ENCODE results near the gene MRPS27. TPM values are rescaled to one million over a fixed set of nuclear protein-coding genes. Genes with fewer than 3 reads are reported as not detected.

MRPS27 gene
- total and polyA plus RNA-seq, 9 of the 15 experiments (the other 6 are each of a cell fraction or from before 2014, with no cell fraction given) = 73.6 to 144 (median 106) TPM

DNA sequence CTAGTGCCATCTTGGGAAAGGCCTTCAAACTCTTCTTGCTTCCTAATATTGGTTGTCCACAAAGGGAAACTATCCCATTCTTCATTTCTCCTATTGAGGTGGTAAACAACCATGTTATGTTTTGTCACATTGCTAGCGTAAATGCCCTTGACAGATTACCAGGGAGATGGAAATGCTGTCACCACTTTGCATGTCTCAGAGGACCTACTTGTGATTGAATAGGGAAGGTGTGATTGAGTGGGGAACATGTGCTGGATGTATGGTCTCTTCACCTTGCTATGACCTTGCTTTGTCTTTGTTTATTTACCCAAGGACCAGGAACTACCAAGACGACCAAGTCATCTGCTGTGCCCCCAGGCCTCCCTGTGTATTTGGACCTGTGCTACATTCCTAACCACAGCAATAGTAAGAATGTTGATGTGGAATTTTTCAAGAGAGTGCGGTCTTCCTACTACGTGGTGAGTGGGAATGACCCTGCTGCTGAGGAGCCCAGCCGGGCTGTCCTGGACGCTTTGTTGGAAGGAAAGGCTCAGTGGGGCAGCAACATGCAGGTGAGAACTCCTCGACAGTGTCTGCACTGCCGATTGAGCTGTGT, 116.7 kb downstream of the MRPS27 start:
- no peaks in the 10 kb centered on the region for H4K20me1 ChIP-seq (replicated peaks; ENCODE audit: control insufficient read depth, insufficient read depth, low read length)
- FAIRE-seq (no peak), ATAC-seq (no peak), DNase-seq (ENCODE audit: extremely low read depth in 1 of 4, low spot score in 3 of 4) (no peak)
- no peak overlapping the region for H3K9ac ChIP-seq (ENCODE audit: insufficient read depth in 1 of 2, low read depth in 2 of 2, low read length in 2 of 2)
- BruUV-seq (replicated peaks) = no TSS peak
- no peak overlapping the region for H2AFZ ChIP-seq (ENCODE audit: low read depth, low read length)
- no peaks in the 10 kb centered on the region for H3K79me2 ChIP-seq (ENCODE audit: control insufficient read depth, insufficient read depth, low read length)
- H3K9me3 ChIP-seq (replicated peaks; ENCODE audit: control insufficient read depth, insufficient read depth, low read depth, low read length) = no peaks in the 10 kb centered on the region
- H3K4me2 ChIP-seq (ENCODE audit: insufficient read depth, low read length) = no peak overlapping the region
- ChIA-PET CTCF (ENCODE audit: low intra/inter-chr PET ratio) (no interaction called here), POLR2A (no interaction called here)
- intact Hi-C loops (cut with micrococcal nuclease) (no loop called here), in situ Hi-C loops (cut with MboI) (no loop called here)
- H3K4me1 ChIP-seq (replicated peaks in 1 of 2; ENCODE audit: control insufficient read depth in 2 of 2, insufficient read depth in 2 of 2, low read length in 2 of 2) = 0 out of 5 replicates have a peak, but pooled peaks cover 0 to 2% of the 10 kb centered on the region in 2 experiments
- H3K27ac ChIP-seq (ENCODE audit: extremely low read depth, low read depth, low read length) = no peak overlapping the region
- H3K9me1 ChIP-seq (ENCODE audit: control insufficient read depth, insufficient read depth, low read length) = peaks cover 3% of the 10 kb centered on the region
- 90% methylated on average over 8 of the region's 8 CpGs for WGBS (ENCODE audit: insufficient coverage, low coverage, missing lambda C conversion rate)
- H3K4me3 ChIP-seq = no peak overlapping the region
- H3K36me3 ChIP-seq (ENCODE audit: control insufficient read depth, insufficient read depth, low read length) = peaks cover 83% of the 10 kb centered on the region
- H3K27me3 ChIP-seq (ENCODE audit: control insufficient read depth in 2 of 2, insufficient read depth in 2 of 2, low read length in 2 of 2) = no peaks in the 10 kb centered on the region
- no peak for TF ChIP-seq CBX1 (IDR thresholded peaks at IDR 0.05; ENCODE audit: low read depth)
- TF ChIP-seq, protein P1, sequence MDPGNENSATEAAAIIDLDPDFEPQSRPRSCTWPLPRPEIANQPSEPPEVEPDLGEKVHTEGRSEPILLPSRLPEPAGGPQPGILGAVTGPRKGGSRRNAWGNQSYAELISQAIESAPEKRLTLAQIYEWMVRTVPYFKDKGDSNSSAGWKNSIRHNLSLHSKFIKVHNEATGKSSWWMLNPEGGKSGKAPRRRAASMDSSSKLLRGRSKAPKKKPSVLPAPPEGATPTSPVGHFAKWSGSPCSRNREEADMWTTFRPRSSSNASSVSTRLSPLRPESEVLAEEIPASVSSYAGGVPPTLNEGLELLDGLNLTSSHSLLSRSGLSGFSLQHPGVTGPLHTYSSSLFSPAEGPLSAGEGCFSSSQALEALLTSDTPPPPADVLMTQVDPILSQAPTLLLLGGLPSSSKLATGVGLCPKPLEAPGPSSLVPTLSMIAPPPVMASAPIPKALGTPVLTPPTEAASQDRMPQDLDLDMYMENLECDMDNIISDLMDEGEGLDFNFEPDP (CRISPR knock-in tag; IDR thresholded peaks at IDR 0.05) = no peak
- no peak for TF ChIP-seq ZNF668 (CRISPR knock-in tag; IDR thresholded peaks at IDR 0.05)
- TF ChIP-seq PPARD (CRISPR knock-in tag; IDR thresholded peaks at IDR 0.05) = no peak
- TF ChIP-seq POLR2A (conservative IDR thresholded peaks at IDR 0.05) = no peak
- TF ChIP-seq ZNF75A (CRISPR knock-in tag; IDR thresholded peaks at IDR 0.05) = no peak
- TF ChIP-seq RBFOX2 (IDR thresholded peaks at IDR 0.05; ENCODE audit: low read depth, low read length) = no peak
- no peak for TF ChIP-seq ZNF431 (CRISPR knock-in tag; IDR thresholded peaks at IDR 0.05)
- no peak for TF ChIP-seq NUFIP1 (IDR thresholded peaks at IDR 0.05; ENCODE audit: partially characterized antibody)
- no peak for TF ChIP-seq KDM5B (IDR thresholded peaks at IDR 0.05; ENCODE audit: insufficient replicate concordance, low read depth, low read length)
- TF ChIP-seq, protein P2, sequence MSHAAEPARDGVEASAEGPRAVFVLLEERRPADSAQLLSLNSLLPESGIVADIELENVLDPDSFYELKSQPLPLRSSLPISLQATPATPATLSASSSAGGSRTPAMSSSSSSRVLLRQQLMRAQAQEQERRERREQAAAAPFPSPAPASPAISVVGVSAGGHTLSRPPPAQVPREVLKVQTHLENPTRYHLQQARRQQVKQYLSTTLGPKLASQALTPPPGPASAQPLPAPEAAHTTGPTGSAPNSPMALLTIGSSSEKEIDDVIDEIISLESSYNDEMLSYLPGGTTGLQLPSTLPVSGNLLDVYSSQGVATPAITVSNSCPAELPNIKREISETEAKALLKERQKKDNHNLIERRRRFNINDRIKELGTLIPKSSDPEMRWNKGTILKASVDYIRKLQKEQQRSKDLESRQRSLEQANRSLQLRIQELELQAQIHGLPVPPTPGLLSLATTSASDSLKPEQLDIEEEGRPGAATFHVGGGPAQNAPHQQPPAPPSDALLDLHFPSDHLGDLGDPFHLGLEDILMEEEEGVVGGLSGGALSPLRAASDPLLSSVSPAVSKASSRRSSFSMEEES (CRISPR knock-in tag; IDR thresholded peaks at IDR 0.05) = no peak
- no peak for TF ChIP-seq ZNF263 (CRISPR knock-in tag; IDR thresholded peaks at IDR 0.05; ENCODE audit: borderline replicate concordance)
